ENCODE results near the gene LAMA2. TPM values are rescaled to one million over a fixed set of nuclear protein-coding genes. Genes with fewer than 3 reads are reported as not detected.

The LAMA2 gene
- total RNA-seq, 2 donors from 2014 or later: 0.93 to 2.0 TPM

- no peak for ATAC-seq
These were observed 463.0 kb downstream of the LAMA2 start for GRCh38 chr6:129345890-129346289.

GRCh38 chr6:129346964-129347363 lies 464.0 kb downstream of the LAMA2 start:
- Mint-ChIP-seq H3K36me3 (no peaks in the 10 kb centered on the region), H3K9me3 (no peaks in the 10 kb centered on the region), H3K27ac (no peak overlapping the region)
- DNase-seq (ENCODE audit: low spot score in 2 of 2) (no peak), ATAC-seq (no peak)

More at GRCh38 chr6:129345890-129346289, 463.0 kb downstream of the LAMA2 start:
- Mint-ChIP-seq H3K27ac (no peak overlapping the region), H3K36me3 (no peaks in the 10 kb centered on the region), H3K9me3 (no peaks in the 10 kb centered on the region)
- DNase-seq (ENCODE audit: low spot score in 2 of 2): no peak

- DNase-seq (ENCODE audit: low spot score in 2 of 2): no peak
- no peak overlapping the region for H3K27ac Mint-ChIP-seq
- no peaks in the 10 kb centered on the region for H3K9me3 Mint-ChIP-seq
- H3K36me3 Mint-ChIP-seq: no peaks in the 10 kb centered on the region
- no peak for ATAC-seq
These were observed 467.3 kb downstream of the LAMA2 start for GRCh38 chr6:129350278-129350677.

GRCh38 chr6:129351807-129352206 lies 468.9 kb downstream of the LAMA2 start:
- Mint-ChIP-seq H3K9me3 (no peaks in the 10 kb centered on the region), H3K27ac (no peak overlapping the region), H3K36me3 (no peaks in the 10 kb centered on the region)
- DNase-seq (ENCODE audit: low spot score in 2 of 2): no peak
- no peak for ATAC-seq

GRCh38 chr6:129353067-129353466 lies 470.1 kb downstream of the LAMA2 start:
- DNase-seq (ENCODE audit: low spot score in 2 of 2) (no peak), ATAC-seq (no peak)
- H3K27ac Mint-ChIP-seq: no peak overlapping the region
- no peaks in the 10 kb centered on the region for H3K36me3 Mint-ChIP-seq
- no peaks in the 10 kb centered on the region for H3K9me3 Mint-ChIP-seq

GRCh38 chr6:129356129-129356528 lies 473.2 kb downstream of the LAMA2 start:
- Mint-ChIP-seq H3K36me3 (no peaks in the 10 kb centered on the region), H3K27ac (no peak overlapping the region), H3K9me3 (no peaks in the 10 kb centered on the region)
- ATAC-seq: no peak
- no peak for DNase-seq (ENCODE audit: low spot score in 2 of 2)

GRCh38 chr6:129359811-129360681 lies 477.1 kb downstream of the LAMA2 start:
- ATAC-seq (no peak), DNase-seq (ENCODE audit: low spot score in 2 of 2) (no peak)
- Mint-ChIP-seq H3K9me3 (no peaks in the 10 kb centered on the region), H3K27ac (no peak overlapping the region), H3K36me3 (no peaks in the 10 kb centered on the region)

- no peak overlapping the region for H3K27ac Mint-ChIP-seq
- H3K36me3 Mint-ChIP-seq: no peaks in the 10 kb centered on the region
- no peak for DNase-seq (ENCODE audit: low spot score in 2 of 2)
- ATAC-seq: no peak
- H3K9me3 Mint-ChIP-seq: no peaks in the 10 kb centered on the region
These were observed 477.7 kb downstream of the LAMA2 start for GRCh38 chr6:129360682-129360955.

GRCh38 chr6:129364037-129364436 lies 481.1 kb downstream of the LAMA2 start:
- DNase-seq (ENCODE audit: low spot score in 2 of 2) (no peak), ATAC-seq (no peak)
- Mint-ChIP-seq H3K36me3 (no peaks in the 10 kb centered on the region), H3K27ac (no peak overlapping the region), H3K9me3 (no peaks in the 10 kb centered on the region)

- DNase-seq (ENCODE audit: low spot score in 2 of 2) (no peak), ATAC-seq (no peak)
- Mint-ChIP-seq H3K27ac (no peak overlapping the region), H3K36me3 (no peaks in the 10 kb centered on the region), H3K9me3 (no peaks in the 10 kb centered on the region)
These were observed 481.8 kb downstream of the LAMA2 start for GRCh38 chr6:129364767-129365166.

- ATAC-seq (no peak), DNase-seq (ENCODE audit: low spot score in 2 of 2) (no peak)
- H3K36me3 Mint-ChIP-seq: no peaks in the 10 kb centered on the region
- H3K27ac Mint-ChIP-seq: no peak overlapping the region
- no peaks in the 10 kb centered on the region for H3K9me3 Mint-ChIP-seq
These were observed 485.1 kb downstream of the LAMA2 start for GRCh38 chr6:129368076-129368475.

GRCh38 chr6:129368970-129369369 lies 486.0 kb downstream of the LAMA2 start:
- no peaks in the 10 kb centered on the region for H3K36me3 Mint-ChIP-seq
- ATAC-seq (peak; percentile 41 to 61), DNase-seq (ENCODE audit: low spot score in 2 of 2) (no peak)
- peak overlapping the region in 1 of 2 donors; percentile 50 for H3K27ac Mint-ChIP-seq
- H3K9me3 Mint-ChIP-seq: no peaks in the 10 kb centered on the region

GRCh38 chr6:129369737-129370136 lies 486.8 kb downstream of the LAMA2 start:
- DNase-seq (ENCODE audit: low spot score in 2 of 2): no peak
- Mint-ChIP-seq H3K9me3 (no peaks in the 10 kb centered on the region), H3K36me3 (no peaks in the 10 kb centered on the region), H3K27ac (peak overlapping the region in 1 of 2 donors; percentile 50)
- ATAC-seq: no peak

GRCh38 chr6:129370268-129370916 lies 487.5 kb downstream of the LAMA2 start:
- DNase-seq (ENCODE audit: low spot score in 2 of 2) (peak in 1 of 2 donors; percentile 36), ATAC-seq (peak in 1 of 2 donors; percentile 37)
- H3K27ac Mint-ChIP-seq: no peak overlapping the region
- H3K36me3 Mint-ChIP-seq: no peaks in the 10 kb centered on the region
- no peaks in the 10 kb centered on the region for H3K9me3 Mint-ChIP-seq

- ATAC-seq: no peak
- H3K9me3 Mint-ChIP-seq: peaks cover 3 to 8% of the 10 kb centered on the region in 2 donors
- no peak for DNase-seq (ENCODE audit: low spot score in 2 of 2)
- H3K27ac Mint-ChIP-seq: no peak overlapping the region
- H3K36me3 Mint-ChIP-seq: no peaks in the 10 kb centered on the region
These were observed 498.9 kb downstream of the LAMA2 start for GRCh38 chr6:129381885-129382284.

- Mint-ChIP-seq H3K27ac (no peak overlapping the region), H3K9me3 (peaks cover 3 to 12% of the 10 kb centered on the region in 2 donors), H3K36me3 (peaks cover 0 to 5% of the 10 kb centered on the region in 2 donors)
- DNase-seq (ENCODE audit: low spot score in 2 of 2): no peak
- no peak for ATAC-seq
These were observed 500.0 kb downstream of the LAMA2 start for GRCh38 chr6:129382916-129383315.

- DNase-seq (ENCODE audit: low spot score in 2 of 2) (no peak), ATAC-seq (no peak)
- H3K9me3 Mint-ChIP-seq: peaks cover 0 to 8% of the 10 kb centered on the region in 2 donors
- peaks cover 0 to 5% of the 10 kb centered on the region in 2 donors for H3K36me3 Mint-ChIP-seq
- no peak overlapping the region for H3K27ac Mint-ChIP-seq
These were observed 502.2 kb downstream of the LAMA2 start for GRCh38 chr6:129385117-129385516.

GRCh38 chr6:129390900-129391299 lies 508.0 kb downstream of the LAMA2 start:
- Mint-ChIP-seq H3K27ac (no peak overlapping the region), H3K9me3 (peaks cover 0 to 5% of the 10 kb centered on the region in 2 donors), H3K36me3 (peaks cover 0 to 5% of the 10 kb centered on the region in 2 donors)
- DNase-seq (ENCODE audit: low spot score in 2 of 2) (no peak), ATAC-seq (no peak)
